Astrocyte (in vitro differentiated cells and primary cell): ENCODE data around the gene PDIA2. TPM values are rescaled to one million over a fixed set of nuclear protein-coding genes. Genes with fewer than 3 reads are reported as not detected.

Experiments used
- DNase-seq: peaks from one replicate; pipeline ENCODE4 v3.0.0-alpha.2; 2010; ENCODE audit warnings: low read depth
- FAIRE-seq: peaks from 2 replicates; lab custom pipeline; 2011; peaks lifted over from hg19 to GRCh38; lab: Jason Lieb, UNC
- H2AFZ ChIP-seq: 2 replicates; pipeline ENCODE4 v1.6.0; 2012; ENCODE audit warnings: low read depth, low read length, inconsistent platforms
- H3K27ac ChIP-seq: 2 replicates; pipeline ENCODE4 v1.5.1; 2011; ENCODE audit warnings: low read depth, low read length, inconsistent platforms
- H3K27me3 ChIP-seq: 2 replicates; pipeline ENCODE4 v1.6.0; 2011; ENCODE audit warnings: low read length, inconsistent platforms; ENCODE audit not compliant: insufficient read depth
- H3K36me3 ChIP-seq: 2 replicates; pipeline ENCODE4 v1.5.1; 2011; ENCODE audit warnings: low read length, inconsistent platforms; ENCODE audit not compliant: insufficient read depth
- H3K4me1 ChIP-seq: 2 replicates; pipeline ENCODE4 v1.5.1; 2011; ENCODE audit warnings: low read length, inconsistent platforms; ENCODE audit not compliant: insufficient read depth
- H3K4me2 ChIP-seq: 2 replicates; pipeline ENCODE4 v1.6.0; 2012; ENCODE audit warnings: low read length, inconsistent platforms
- H3K4me3 ChIP-seq: 2 replicates; pipeline ENCODE4 v1.5.1; 2011; ENCODE audit warnings: low read depth, mild to moderate bottlenecking, low read length, inconsistent platforms; ENCODE audit not compliant: insufficient read depth
- H3K79me2 ChIP-seq: 2 replicates; pipeline ENCODE4 v1.6.0; 2012; ENCODE audit warnings: mild to moderate bottlenecking, low read length, inconsistent platforms; ENCODE audit not compliant: insufficient read depth
- H3K9ac ChIP-seq: 2 replicates; pipeline ENCODE4 v1.6.0; 2012; ENCODE audit warnings: mild to moderate bottlenecking, low read length, inconsistent platforms
- H3K9me3 ChIP-seq: 2 replicates; pipeline ENCODE4 v1.5.1; 2012; ENCODE audit warnings: low read depth, mild to moderate bottlenecking, low read length, inconsistent platforms; ENCODE audit not compliant: insufficient read depth
- H4K20me1 ChIP-seq: 2 replicates; pipeline ENCODE4 v1.6.0; 2012; ENCODE audit warnings: low read length, inconsistent platforms; ENCODE audit not compliant: insufficient read depth
- H3K27ac Mint-ChIP-seq: one replicate; pipeline ENCODE4 v1.8.0; 2021; ENCODE audit warnings: mild to moderate bottlenecking, mixed read lengths; ENCODE audit not compliant: unreplicated experiment
- H3K27me3 Mint-ChIP-seq: one replicate; pipeline ENCODE4 v1.8.0; 2021; ENCODE audit warnings: low read depth, mixed read lengths; ENCODE audit not compliant: unreplicated experiment
- H3K36me3 Mint-ChIP-seq: one replicate; pipeline ENCODE4 v1.8.0; 2021; ENCODE audit warnings: low read depth, mixed read lengths; ENCODE audit not compliant: unreplicated experiment
- H3K4me1 Mint-ChIP-seq: one replicate; pipeline ENCODE4 v1.8.0; 2021; ENCODE audit warnings: low read depth, mixed read lengths; ENCODE audit not compliant: unreplicated experiment
- H3K4me3 Mint-ChIP-seq: one replicate; pipeline ENCODE4 v1.8.0; 2021; ENCODE audit warnings: mild to moderate bottlenecking, moderate library complexity, mixed read lengths; ENCODE audit not compliant: unreplicated experiment
- H3K9me3 Mint-ChIP-seq: one replicate; pipeline ENCODE4 v1.8.0; 2021; ENCODE audit warnings: mild to moderate bottlenecking, mixed read lengths; ENCODE audit not compliant: unreplicated experiment
- EZH2 ChIP-seq: IDR thresholded peaks from 2 replicates; pipeline ENCODE4 v1.6.1; 2012; ENCODE audit warnings: mild to moderate bottlenecking, low read length, inconsistent platforms; ENCODE audit not compliant: insufficient read depth
- total RNA-seq: library from RNA; stranded (reverse); gene quantifications from 2 replicates; pipeline ENCODE4 v1.2.1, GENCODE V29; 2021
- TF ChIP-seq, protein P1 (sequence below): IDR thresholded peaks from 2 replicates; pipeline ENCODE4 v1.5.1; 2011; ENCODE audit warnings: low read depth, mild to moderate bottlenecking, inconsistent platforms, low read length, moderate library complexity; ENCODE audit not compliant: insufficient read depth

The PDIA2 gene
- total RNA-seq, 1 donor from 2014 or later = 1.5 TPM

GRCh38 chr16:297832-298231, 14.9 kb downstream of the PDIA2 start:
- H3K36me3 Mint-ChIP-seq = peaks cover under 1% of the 10 kb centered on the region
- no peak for TF ChIP-seq EZH2
- TF ChIP-seq, protein P1, sequence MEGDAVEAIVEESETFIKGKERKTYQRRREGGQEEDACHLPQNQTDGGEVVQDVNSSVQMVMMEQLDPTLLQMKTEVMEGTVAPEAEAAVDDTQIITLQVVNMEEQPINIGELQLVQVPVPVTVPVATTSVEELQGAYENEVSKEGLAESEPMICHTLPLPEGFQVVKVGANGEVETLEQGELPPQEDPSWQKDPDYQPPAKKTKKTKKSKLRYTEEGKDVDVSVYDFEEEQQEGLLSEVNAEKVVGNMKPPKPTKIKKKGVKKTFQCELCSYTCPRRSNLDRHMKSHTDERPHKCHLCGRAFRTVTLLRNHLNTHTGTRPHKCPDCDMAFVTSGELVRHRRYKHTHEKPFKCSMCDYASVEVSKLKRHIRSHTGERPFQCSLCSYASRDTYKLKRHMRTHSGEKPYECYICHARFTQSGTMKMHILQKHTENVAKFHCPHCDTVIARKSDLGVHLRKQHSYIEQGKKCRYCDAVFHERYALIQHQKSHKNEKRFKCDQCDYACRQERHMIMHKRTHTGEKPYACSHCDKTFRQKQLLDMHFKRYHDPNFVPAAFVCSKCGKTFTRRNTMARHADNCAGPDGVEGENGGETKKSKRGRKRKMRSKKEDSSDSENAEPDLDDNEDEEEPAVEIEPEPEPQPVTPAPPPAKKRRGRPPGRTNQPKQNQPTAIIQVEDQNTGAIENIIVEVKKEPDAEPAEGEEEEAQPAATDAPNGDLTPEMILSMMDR = no peak
- peaks cover 5% of the 10 kb centered on the region for H4K20me1 ChIP-seq
- H3K27ac Mint-ChIP-seq = no peak overlapping the region
- H3K9me3 ChIP-seq = no peaks in the 10 kb centered on the region
- H3K4me2 ChIP-seq = no peak overlapping the region
- FAIRE-seq (no peak), DNase-seq (no peak)
- H3K79me2 ChIP-seq = no peaks in the 10 kb centered on the region
- no peak overlapping the region for H3K4me3 Mint-ChIP-seq
- no peaks in the 10 kb centered on the region for H3K27me3 ChIP-seq
- H3K9ac ChIP-seq = no peak overlapping the region
- H2AFZ ChIP-seq = no peak overlapping the region
- no peaks in the 10 kb centered on the region for H3K27me3 Mint-ChIP-seq
- no peaks in the 10 kb centered on the region for H3K36me3 ChIP-seq
- H3K27ac ChIP-seq = no peak overlapping the region
- H3K4me1 Mint-ChIP-seq = no peaks in the 10 kb centered on the region
- no peaks in the 10 kb centered on the region for H3K9me3 Mint-ChIP-seq
- no peak overlapping the region for H3K4me3 ChIP-seq
- no peaks in the 10 kb centered on the region for H3K4me1 ChIP-seq

GRCh38 chr16:301235-301634, 18.3 kb downstream of the PDIA2 start:
- FAIRE-seq (no peak), DNase-seq (no peak)
- peaks cover 7% of the 10 kb centered on the region for H3K36me3 Mint-ChIP-seq
- H3K4me2 ChIP-seq = no peak overlapping the region
- H3K27ac Mint-ChIP-seq = no peak overlapping the region
- H4K20me1 ChIP-seq = peaks cover 5% of the 10 kb centered on the region
- no peak overlapping the region for H3K27ac ChIP-seq
- peaks cover 3% of the 10 kb centered on the region for H3K36me3 ChIP-seq
- H3K9me3 Mint-ChIP-seq = no peaks in the 10 kb centered on the region
- TF ChIP-seq EZH2 = no peak
- TF ChIP-seq, protein P1 = no peak
- H3K27me3 Mint-ChIP-seq = no peaks in the 10 kb centered on the region
- H3K9me3 ChIP-seq = no peaks in the 10 kb centered on the region
- no peaks in the 10 kb centered on the region for H3K4me1 Mint-ChIP-seq
- no peak overlapping the region for H3K4me3 Mint-ChIP-seq
- H3K4me3 ChIP-seq = no peak overlapping the region
- H3K27me3 ChIP-seq = no peaks in the 10 kb centered on the region
- H3K4me1 ChIP-seq = no peaks in the 10 kb centered on the region
- no peak overlapping the region for H3K9ac ChIP-seq
- no peak overlapping the region for H2AFZ ChIP-seq
- no peaks in the 10 kb centered on the region for H3K79me2 ChIP-seq

GRCh38 chr16:301950-302349, 19.0 kb downstream of the PDIA2 start:
- Mint-ChIP-seq H3K27me3 (no peaks in the 10 kb centered on the region), H3K4me1 (no peaks in the 10 kb centered on the region), H3K27ac (no peak overlapping the region), H3K9me3 (no peaks in the 10 kb centered on the region), H3K36me3 (peaks cover 7% of the 10 kb centered on the region), H3K4me3 (no peak overlapping the region)
- Histone ChIP-seq H3K4me3 (no peak overlapping the region), H3K4me1 (no peaks in the 10 kb centered on the region), H2AFZ (no peak overlapping the region), H3K79me2 (no peaks in the 10 kb centered on the region), H3K27me3 (no peaks in the 10 kb centered on the region), H3K4me2 (no peak overlapping the region), H3K9ac (no peak overlapping the region), H3K36me3 (peaks cover 3% of the 10 kb centered on the region), H3K9me3 (no peaks in the 10 kb centered on the region), H4K20me1 (peaks cover 5% of the 10 kb centered on the region), H3K27ac (no peak overlapping the region)
- TF ChIP-seq EZH2 = no peak
- TF ChIP-seq, protein P1 = no peak
- DNase-seq (no peak), FAIRE-seq (no peak)
